HCEC 1CT (cell line): ENCODE data around the gene CLDND2.

Experiments
- DNase-seq: peaks from one replicate; pipeline ENCODE4 v3.0.0-alpha.2; 2017

CLDND2 gene

DNA sequence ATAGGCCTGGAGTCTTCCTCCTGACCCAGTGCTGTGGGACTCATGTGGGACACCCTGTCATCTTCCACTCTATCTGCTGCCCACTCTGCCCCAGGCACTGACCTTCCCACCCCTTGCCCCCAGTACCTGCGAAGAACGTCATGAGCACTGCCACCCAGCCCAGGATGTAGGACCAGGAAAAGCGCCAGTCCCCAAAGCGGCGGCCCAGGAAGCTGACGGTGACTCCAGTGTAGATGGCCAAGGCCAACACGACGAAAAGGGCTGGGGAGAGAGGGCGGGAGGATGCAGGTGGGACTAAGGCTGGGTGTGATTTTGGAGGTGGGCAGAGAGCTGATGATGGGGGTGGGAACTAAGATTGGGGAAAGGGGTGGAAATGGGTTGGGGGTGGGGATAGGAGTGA, 11.6 kb upstream of the CLDND2 start:
- no peak for DNase-seq

DNA sequence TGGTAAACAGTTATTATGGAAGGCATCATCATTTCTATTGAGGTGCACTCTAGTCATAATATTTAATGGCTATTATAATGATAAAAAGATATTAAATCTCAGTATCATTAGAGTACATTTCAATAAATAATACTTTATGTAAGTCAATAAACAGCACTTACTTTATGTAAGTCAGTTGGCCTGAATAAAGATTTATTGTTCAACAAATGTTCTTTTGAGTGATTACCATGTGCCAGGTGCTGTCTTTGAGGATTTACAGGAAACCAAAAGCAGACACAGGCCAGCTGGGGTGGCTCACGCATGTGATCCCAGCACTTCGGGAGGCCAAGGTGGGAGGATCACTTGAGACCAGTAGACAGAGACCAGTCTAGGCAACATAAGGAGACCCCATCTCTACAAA, 8.6 kb upstream of the CLDND2 start:
- DNase-seq = no peak

DNA sequence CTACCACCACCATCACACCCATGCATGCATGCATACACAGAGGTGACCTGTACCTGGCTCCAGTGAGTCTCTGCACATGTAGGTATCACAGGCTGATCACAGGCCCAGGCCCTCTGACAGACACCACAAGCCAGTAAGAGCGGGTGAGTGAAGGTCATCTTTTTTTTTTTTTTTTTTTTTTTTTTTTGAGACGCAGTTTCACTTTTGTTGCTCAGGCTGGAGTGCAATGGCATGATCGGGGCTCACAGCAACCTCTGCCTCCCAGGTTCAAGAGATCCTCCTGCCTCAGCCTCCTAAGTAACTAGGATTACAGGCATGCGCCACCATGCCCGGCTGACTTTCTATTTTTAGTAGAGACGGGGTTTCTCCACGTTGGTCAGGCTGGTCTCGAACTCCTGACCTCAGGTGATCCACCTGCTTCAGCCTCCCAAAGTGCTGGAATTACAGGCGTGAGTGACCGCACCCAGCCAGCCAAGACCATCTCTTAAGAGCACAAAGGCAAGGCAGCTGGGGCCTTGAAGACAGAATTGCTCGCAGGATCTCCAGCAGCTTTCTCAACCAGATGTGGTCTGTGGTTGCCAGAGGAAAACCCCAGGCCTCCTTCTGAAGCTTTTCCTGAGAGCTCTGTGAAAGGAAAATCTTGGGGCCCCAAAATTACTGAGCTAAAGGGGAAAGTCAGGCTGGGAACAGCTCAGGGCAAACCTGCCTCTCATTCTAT, 6.9 kb upstream of the CLDND2 start:
- DNase-seq = no peak

DNA sequence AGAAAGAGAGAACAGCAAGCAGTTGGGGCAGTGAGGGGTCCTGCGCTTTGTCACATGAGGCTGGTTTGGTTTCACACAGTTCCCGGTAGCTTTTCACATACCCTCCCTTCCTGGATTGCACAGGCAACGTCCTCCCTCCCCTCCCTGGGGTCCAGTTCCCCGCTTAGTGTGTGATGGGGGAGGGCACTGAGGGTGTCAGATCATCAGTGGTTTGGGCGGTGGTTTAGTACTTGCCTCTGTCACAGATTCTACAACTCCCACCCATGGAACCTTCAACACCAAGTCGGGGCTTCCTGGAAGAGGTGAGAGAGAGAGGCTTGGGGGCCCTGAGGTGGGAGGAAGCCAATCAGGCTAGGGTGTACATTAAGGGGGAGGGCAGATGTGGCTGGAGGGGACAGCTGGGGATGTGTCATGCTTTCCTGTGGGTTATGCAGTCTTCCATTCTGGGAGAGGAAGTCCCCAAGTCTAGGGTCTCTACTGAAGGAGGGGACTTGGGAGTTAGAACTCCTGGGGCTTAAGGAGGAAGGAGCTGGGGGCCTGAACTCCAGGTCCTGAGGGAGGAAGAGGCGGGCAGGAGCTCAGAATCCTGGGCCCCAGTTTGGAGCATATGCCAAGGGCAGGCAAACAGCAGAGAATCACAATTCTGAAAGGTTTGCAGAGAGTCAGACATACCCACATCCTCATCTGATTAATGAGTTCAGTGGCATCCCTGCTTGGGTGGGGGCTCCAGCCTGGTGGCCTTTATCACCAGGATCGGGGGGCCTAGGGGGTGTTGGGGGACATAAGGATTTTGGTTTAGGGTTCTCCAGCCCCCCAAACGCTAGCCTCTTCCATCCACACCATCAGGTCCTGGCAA, 4.1 kb upstream of the CLDND2 start, which contains the start of gene NKG7:
Gene NKG7, minus strand, starts transcription at position 6 of the 856 bp plus-strand sequence. CDS start 119 bp downstream, outside the sequence.
- no peak for DNase-seq

DNA sequence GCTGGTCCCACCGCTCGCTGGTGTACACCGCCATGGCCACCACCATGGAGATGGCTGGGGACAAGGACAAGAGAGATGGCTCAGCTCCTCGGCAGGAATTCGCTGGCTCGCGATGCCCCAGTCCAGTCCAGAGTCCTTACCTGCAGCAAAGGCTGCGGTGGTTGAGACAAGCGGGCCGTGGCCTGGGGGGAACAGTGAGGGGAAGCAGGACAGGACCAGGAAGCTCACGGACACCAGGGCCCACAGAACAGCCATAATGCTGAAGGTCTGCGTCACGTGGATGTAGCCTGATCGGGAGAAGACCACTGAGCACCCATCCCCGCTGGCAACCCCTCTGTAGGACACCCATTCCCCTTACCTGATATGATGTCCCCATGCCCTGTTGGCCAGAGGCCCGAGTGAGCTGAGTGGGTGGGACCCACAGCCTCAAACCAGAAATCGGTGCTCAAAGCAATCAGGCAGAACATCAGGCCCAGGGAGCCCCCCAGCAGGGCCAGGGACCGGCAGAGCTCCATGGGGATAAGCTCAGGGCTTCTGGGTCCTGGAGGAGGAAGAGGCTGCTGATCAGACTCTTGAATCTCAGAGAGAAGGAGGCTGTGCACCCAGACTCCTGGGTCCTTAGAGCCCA, 3.3 kb upstream of the CLDND2 start:
- no peak for DNase-seq

DNA sequence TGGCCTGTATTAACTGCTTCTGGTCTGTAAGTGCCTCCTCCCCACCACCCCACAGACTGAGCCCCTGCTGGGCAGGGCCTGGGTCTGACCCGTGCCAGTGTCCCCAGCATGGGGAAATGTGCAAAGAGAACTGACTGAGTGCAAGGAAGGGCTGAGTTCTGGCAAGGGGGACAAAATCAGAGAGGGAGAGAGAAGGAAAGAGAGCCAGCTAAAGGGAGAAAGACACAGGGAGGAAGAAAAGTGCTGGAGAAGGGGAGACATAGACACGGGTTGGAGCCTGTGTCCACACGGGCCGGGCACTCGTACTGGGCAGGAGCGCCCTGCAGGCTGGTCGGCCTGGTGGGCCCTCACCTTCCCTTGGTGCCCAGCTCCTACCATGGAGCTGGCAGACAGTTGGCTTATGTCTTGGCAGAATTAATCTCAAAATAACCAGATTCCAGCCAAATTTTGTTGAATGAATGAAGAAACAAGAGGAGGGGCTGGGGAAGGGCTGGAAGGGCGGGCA, 2.4 kb upstream of the CLDND2 start:
- no peak for DNase-seq

DNA sequence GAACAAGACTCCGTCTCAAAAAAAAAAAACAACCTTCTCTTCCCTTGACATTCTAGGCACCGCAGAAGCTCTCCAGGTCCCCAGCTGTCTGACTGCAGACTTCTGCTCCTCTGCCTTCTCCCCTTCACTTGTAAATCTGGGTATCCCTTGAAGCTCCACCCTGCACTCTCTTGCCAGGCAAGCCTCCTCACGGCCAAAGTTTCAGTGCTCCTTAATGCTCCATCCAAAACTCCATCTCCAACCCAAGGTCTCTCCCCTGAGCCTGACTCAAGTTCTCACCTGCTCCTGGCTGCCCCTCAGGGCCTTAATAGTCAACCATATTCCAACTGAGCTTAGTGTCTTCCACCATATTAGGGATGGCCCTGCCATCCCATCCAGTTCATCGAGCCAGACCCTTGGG, 1.4 kb upstream of the CLDND2 start:
- no peak for DNase-seq

DNA sequence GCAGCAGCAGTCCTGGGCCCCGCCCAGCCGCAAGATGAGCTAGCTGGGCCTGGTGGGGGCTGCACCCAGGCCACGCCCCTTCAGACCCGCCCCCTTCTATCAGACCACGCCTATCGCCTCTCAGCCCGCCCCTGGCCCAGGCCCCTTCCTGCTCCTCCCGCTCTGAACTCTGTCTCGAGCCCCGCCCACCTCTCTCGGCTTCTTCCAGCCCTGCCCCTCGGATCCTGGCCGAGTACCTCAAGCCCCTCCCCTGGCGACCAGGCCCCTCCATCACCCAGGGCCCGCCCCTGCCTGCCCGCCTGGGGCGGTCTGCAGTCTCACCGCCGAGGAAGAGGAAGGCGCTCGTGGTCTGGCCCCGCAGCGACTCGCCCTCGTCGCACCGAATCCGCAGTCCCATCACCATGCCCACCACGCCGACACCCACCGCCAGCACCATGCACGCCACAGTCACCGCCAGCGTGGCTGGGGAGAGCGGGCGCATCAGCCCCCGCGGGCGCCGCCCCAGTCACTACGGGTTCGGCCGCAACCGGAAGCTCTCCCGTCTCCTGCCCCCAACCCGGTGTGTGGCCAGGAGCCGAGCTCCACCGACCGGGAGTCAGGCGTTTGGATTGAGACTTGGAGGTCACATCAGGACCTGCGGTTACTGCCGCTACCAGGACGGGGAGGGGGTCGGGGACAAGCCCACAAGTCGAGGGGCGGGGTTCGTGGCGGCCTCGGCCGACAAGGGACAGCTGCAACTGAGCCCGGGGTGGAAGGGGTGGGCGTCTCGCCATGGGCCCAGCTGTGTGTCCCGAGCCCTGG, 1.0 kb downstream of the CLDND2 start:
- DNase-seq = peak; percentile 98

DNA sequence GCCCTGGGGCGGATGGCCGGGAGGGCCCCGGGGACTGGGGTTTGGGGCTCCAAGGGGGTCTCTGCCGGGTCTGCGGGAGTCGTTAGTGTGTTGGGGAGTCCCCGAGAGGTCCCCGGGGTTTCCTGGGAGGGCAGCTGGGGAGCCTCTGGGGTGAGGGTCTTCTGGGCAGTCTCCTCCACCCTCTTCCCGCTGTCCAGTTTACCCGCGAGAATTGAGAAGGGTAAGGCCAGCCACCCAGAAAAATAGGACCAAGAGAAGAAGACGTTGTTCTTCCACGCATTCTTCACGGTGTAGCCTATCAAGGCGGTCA, 1.6 kb downstream of the CLDND2 start:
- no peak for DNase-seq

DNA sequence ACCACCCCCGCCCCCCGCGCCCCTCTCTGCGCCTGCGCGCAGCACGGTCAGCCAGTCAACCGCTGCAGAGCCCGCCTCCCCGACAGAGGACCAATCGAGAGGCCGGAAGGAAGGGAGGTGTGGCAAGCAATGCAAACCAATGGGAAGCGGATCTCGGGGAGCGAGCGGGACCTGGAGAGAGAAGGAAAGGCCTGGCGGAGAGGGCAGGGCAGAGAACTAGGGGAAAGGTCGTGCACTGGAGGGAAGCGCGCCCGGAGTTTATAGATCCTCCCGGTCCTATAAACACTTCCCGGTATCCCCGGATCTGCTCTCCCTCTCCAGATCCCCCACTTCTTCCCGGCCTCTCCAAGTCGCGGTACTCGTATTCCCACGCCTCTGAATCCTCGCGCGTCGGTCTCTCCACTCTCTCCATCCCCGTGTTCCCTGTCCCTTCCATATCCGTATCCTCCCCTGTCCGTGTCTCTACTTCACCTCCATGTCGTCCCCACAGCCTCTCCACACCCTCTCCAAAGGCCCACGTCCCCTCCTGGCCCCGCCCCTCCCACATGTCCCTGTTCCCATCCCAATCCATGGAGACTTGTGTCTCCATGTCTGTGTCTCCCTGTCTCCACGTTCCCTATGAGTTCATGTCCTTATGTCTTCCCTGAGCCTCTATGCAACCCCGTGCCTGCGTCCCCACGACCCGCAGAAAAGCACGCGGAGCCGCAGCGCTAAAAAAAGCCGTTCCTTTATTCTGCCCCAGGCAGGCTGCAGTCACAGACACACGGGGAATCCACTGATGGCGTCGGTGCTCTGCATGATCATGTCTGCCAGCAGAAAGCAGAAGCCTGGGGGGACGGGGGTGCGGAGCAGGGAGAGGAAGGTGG, 2.2 kb downstream of the CLDND2 start:
- DNase-seq = peak; percentile 98

DNA sequence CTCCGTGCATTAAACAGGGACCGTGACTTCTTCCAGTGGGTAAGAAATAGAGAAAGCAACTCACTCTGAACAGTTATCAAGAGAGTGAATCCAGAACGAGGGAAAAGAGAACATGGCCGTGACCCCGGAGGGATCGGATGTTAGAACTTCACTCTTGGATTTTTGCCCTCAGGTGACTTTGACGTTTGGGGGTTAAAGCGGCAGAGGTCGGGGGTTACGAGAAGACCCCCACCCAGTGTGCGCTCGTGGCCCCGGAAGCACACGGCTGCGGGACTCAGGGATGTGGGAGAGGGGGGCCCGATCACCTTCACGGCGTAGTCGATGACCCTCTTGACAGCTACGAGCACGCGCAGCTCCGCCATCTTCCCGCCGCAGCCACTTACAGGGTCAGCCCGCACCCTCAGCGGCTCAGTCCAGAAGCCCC, 2.8 kb downstream of the CLDND2 start, which contains the start of gene ETFB:
Gene ETFB, minus strand, starts transcription at position 424 of the 424 bp plus-strand sequence. Its CDS starts 62 bp downstream, at position 362.
- no peak for DNase-seq

DNA sequence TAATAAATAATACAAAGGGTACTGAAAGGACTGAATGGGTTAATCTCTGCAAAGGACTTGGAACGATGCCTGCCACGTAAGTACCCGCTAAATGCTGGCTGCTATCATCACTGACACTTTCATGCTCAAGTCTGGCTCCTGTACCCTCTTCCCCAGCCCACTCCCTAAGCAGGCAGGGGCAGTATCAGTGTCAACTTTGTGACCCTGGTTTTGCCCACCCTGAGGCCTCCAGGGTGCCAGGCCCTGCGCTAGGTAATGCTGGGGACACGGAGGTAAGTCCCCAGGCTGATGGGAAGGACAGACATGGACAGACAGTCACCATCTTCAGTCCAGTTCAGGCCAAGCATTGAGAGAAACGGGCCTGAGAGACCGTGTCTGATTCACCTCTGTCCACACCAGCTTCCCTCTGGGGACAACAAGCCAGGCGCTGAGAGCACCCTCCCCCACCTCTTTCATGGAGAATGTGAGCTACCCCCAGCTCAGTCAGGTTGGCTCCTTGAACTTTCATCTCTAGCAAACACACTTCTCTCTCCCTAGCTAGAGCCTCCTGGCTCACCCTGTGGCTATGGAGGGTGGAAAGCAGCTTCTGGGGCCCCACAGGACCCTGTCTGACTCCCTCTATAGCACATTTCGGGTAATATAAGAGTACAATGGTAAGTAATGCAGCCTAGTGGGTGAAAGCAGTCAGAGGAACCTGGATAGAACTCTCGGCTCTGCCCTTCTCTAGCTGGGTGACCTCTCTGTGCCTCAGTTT, 3.4 kb downstream of the CLDND2 start:
- peak; percentile 45 for DNase-seq

DNA sequence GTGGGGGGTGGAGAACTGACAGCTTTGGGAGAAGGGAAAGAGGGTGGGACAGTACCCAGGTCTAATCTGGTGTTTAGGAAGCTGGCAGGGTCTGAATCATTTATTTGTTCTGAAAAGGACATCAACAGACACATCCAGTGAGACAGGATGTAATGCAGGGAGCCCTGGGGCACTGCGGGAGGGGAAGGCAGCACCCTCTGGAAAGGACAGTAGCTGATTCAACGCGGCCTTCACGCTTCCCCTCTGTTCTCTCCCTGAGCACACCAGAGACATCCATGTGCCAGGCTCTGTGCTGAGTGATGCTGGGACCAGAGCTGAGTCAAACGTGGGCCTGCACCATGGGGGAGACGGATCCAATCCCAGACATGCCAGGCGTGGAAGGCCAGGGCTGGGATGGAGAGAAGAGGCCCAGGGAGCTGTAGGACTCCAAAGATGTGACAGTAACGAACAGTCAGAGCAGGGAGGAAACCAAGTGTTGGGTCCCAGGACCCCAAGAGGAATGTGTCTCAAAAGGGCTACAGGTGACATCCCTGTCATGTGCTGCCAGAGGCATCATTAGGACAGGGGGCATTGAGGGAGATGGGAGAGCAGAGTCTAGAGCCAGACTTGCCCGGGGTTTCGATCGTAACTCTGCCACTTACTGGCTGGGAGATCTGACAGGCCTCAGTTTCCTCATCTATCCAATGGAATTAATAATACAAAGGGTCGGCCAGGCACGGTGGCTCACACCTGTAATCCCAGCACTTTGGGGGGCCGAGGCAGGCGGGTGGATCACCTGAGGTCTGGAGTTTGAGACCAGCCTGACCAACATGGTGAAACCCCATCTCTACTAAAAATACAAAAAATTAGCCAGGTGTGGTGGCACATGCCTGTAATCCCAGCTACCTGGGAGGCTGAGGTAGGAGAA, 4.3 kb downstream of the CLDND2 start:
- no peak for DNase-seq

DNA sequence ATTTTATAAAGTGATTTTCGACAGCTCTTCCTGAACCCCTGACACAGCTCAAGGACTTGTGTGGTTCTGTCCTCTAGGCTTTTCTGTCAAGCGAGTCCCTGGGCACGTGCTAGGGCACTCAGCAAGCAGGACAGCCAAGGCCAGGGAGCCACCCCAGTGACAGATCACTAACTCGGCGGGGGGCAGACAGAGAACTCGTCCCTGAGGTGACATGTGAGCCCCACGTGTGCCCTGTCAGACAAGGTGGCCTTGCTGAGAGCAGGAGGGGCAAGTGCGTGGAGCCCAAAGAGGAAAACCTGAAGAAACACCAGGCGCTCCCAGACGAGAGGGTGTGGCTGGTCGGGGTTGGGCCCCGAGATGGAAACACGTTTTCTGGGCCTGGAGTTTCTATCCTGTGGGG, 7.6 kb downstream of the CLDND2 start:
- DNase-seq = no peak

DNA sequence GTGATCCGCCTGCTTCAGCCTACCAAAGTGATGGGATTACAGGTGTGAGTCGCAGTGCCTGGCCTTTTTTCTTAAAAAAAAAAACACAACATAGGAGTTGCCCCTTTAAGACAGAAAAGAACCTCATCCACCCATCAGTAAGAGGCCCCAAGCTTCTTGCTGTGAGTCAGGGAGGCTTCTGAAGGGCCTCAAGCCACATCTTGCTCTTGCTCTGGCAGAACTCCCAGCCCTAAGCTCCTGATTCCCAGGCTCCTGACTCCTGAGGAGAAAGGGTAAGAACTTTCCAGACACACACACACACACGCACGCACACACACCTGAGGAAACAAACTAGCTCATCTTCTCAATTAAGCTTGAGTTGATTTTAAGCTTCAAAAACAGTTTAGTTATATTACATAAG, 9.5 kb downstream of the CLDND2 start:
- peak; percentile 81 for DNase-seq

DNA sequence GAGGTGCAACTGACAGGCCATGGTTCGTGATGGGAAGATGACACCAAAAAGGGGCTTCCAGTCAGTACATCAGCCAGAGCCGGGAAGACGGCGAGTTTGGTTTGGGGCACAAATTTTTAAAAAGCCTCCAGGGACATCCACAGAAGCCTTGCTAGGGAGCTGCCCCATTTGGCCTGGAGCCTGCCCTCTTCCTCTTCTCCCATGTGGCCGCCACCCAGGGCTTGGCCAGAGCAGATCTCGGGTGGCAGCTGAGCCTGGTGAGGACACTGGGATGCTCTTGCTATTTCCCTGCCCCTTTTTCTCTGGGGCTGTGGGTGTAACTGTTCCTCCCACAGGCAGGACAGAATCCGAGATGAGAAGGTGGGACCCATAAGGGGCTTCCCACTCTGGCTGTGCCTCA, 10.9 kb downstream of the CLDND2 start:
- no peak for DNase-seq

DNA sequence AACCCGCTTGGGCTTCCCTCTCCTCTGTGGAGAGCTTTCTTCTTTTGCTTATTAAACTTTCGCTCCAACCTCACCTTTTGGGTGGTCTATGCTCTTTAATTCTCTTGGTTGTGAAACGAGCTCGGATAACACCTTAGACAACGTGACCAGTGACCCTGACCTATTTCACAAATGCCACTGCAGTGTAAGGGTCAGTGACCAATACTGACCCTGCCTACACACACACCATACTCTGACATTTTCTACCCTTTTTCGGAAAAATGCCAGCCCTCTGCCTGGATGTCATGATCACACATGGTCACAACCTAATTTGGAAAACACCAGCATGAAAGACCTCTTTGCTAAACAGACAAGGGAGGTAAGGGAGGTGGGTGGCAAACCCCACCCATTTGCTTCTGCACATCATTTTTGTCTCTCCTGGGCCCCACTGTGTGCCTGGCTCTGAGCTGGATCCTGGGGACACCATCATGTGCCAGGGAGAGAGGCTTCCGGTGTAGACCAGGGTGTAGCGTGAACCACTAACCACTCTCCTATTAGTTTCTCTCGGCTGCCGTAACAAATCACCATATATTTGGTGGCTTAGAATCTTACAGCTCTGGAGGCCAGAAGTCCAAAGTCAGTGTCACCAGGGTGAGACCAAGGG, 12.5 kb downstream of the CLDND2 start:
- DNase-seq = no peak

DNA sequence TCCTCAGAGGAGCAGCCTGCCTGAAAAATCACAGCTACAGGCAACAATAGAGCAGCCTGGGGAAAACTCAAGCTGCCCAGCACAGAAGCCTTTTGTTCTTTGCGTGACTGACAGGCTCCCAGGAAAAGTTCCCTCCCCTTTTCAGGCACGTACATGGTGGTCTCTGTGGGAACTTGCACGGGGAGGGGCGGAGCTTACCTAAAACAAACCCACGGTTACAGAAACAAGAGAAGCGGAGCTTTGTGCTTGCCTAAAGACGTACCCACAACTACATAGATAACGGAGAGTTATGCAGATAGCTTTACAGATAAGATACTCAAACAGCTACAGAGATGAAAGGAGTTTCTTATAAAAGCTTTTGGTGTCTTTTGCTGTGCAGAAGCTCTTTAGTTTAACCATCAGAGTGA, 14.1 kb downstream of the CLDND2 start:
- no peak for DNase-seq

DNA sequence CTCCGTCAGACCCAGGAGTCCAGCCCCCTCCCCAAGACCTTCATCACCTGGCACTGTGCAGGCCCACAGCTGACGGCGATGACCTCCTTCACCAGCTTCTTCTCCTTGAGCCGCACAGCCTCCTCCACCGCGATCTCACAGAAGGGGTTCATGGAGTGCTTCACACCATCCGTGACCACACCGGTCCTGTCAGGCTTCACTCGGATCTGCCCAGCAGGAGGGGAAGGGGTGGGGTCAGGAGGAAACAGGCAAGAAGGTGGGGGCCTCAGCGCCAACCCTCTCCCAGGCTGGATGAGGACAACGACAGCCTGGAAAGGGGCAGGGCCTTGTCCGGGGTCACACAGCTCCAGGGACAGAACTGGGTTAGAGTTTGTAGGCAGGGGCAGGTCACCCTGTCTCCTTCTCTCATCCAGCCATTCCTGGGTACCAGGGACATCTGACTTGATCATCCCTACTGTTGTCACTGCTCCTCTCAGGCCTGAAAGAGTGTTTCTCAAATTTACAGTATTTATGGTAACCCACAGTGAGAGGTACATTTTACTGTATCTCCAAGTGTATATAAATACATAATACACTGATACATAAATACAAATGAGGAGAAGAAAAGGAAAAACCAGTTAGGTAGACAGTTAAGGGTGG, 14.6 kb downstream of the CLDND2 start:
- no peak for DNase-seq
